B cell (primary cell): ENCODE results near the gene POSTN.

Experiments
- CTCF ChIP-seq: fragments of 200-600 bp; IDR thresholded peaks from one replicate; pipeline ENCODE4 v1.8.0; 2022; ENCODE audit warnings: antibody characterized with exemption, mild to moderate bottlenecking
- EZH2 ChIP-seq: IDR thresholded peaks from 2 replicates; pipeline ENCODE4 v1.6.1; 2012; ENCODE audit warnings: borderline replicate concordance, low read depth, mild to moderate bottlenecking, moderate library complexity, low read length; ENCODE audit not compliant: insufficient read depth, poor library complexity, severe bottlenecking

GRCh38 chr13:37595162-37595561 is 3.4 kb downstream of the POSTN start:
- TF ChIP-seq CTCF (no peak), EZH2 (no peak)
